CD4-positive, alpha-beta T cell treated with Interleukin-4 for 1 hour (primary cell): ENCODE data around the gene IMPA2.
"Not testable (repeated sequence)": the region's sequence is repeated elsewhere in the genome, so short reads cannot be mapped to it uniquely, and the experiment has no call there.

Experiments used
- DNase-seq, 2 donors: peaks; one replicate each; pipeline ENCODE4 v3.0.0-alpha.2; 2020 to 2022

The IMPA2 gene

GRCh38 chr18:12030670-12031069, 49.4 kb downstream of the IMPA2 start:
- no peak for DNase-seq

GRCh38 chr18:12031181-12031580, 49.9 kb downstream of the IMPA2 start:
- no peak for DNase-seq

GRCh38 chr18:12031846-12032245, 50.5 kb downstream of the IMPA2 start:
- no peak for DNase-seq

- DNase-seq, result no peak
Observed at GRCh38 chr18:12032786-12033642, 51.7 kb downstream of the IMPA2 start.

- no peak for DNase-seq
Observed at GRCh38 chr18:12033643-12034025, 52.3 kb downstream of the IMPA2 start.

- no peak for DNase-seq
Observed at GRCh38 chr18:12034241-12035100, 53.2 kb downstream of the IMPA2 start.

- no peak for DNase-seq
Observed at GRCh38 chr18:12035481-12035880, 54.2 kb downstream of the IMPA2 start.

- DNase-seq, result no peak
Observed at GRCh38 chr18:12036201-12036751, 55.0 kb downstream of the IMPA2 start.

- no peak for DNase-seq
Observed at GRCh38 chr18:12038082-12038638, 56.9 kb downstream of the IMPA2 start.

- DNase-seq, result peak; percentile 70 to 75
Observed at GRCh38 chr18:12038639-12039539, 57.6 kb downstream of the IMPA2 start.

GRCh38 chr18:12039540-12039930, 58.2 kb downstream of the IMPA2 start:
- DNase-seq, result not testable (repeated sequence)

GRCh38 chr18:12041561-12041960, 60.3 kb downstream of the IMPA2 start:
- no peak for DNase-seq

- DNase-seq, result no peak
Observed at GRCh38 chr18:12043811-12044210, 62.5 kb downstream of the IMPA2 start.

- DNase-seq, result no peak
Observed at GRCh38 chr18:12044591-12044990, 63.3 kb downstream of the IMPA2 start.

GRCh38 chr18:12046046-12046750, 64.9 kb downstream of the IMPA2 start:
- no peak for DNase-seq

- no peak for DNase-seq
Observed at GRCh38 chr18:12046751-12047335, 65.5 kb downstream of the IMPA2 start.

- DNase-seq, result no peak
Observed at GRCh38 chr18:12048010-12048826, 66.9 kb downstream of the IMPA2 start.

GRCh38 chr18:12048827-12049175, 67.5 kb downstream of the IMPA2 start:
- no peak for DNase-seq

GRCh38 chr18:12049978-12050811, 68.9 kb downstream of the IMPA2 start:
- no peak for DNase-seq
